ENCODE data around the gene CRISP2.

DNA sequence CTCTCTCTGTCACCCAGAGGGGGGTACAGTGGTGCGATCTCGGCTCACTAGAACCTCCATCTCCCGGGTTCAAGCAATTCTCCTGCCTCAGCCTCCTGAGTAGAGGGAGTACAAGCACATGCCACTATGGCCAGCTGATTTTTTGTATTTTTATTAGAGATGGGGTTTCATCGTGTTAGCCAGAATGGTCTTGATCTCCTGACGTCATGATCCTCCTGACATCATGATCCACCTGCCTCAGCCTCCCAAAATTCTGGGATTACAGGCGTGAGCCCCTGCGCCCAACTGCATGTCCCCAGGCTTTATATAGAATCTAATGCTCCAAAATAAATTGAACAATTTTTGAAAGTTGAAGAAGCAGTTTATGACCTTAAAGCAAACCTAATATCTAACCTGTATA is 7.0 kb upstream of the CRISP2 start:
- no peak for TF ChIP-seq EZH2phosphoT487 (IDR thresholded peaks at IDR 0.05; ENCODE audit: insufficient read depth, low read depth)
- no peak for TF ChIP-seq EZH2 (IDR thresholded peaks at IDR 0.05; ENCODE audit: insufficient read depth, poor library complexity, severe bottlenecking)
